ENCODE measurements around the gene SHFL.

Gene SHFL

GRCh38 chr19:10070730-10071446 is 15.2 kb upstream of the SHFL start:
- in situ Hi-C loops (cut with MboI; ENCODE audit: low sequenced_read_pairs, unreplicated experiment), result no loop called here
- no peak for TF ChIP-seq CTCF (IDR thresholded peaks at IDR 0.05; ENCODE audit: borderline replicate concordance, control extremely low read depth, extremely low read depth, insufficient read depth, missing control alignments)
- DNase-seq (ENCODE audit: low spot score), result no peak

GRCh38 chr19:10074153-10074552 is 12.0 kb upstream of the SHFL start:
- TF ChIP-seq CTCF (IDR thresholded peaks at IDR 0.05; ENCODE audit: borderline replicate concordance, control extremely low read depth, extremely low read depth, insufficient read depth, missing control alignments), result no peak
- in situ Hi-C loops (cut with MboI; ENCODE audit: low sequenced_read_pairs, unreplicated experiment), result no loop called here
- peak; percentile 51 for DNase-seq (ENCODE audit: low spot score)

- in situ Hi-C loops (cut with MboI; ENCODE audit: low sequenced_read_pairs, unreplicated experiment), result no loop called here
- TF ChIP-seq CTCF (IDR thresholded peaks at IDR 0.05; ENCODE audit: borderline replicate concordance, control extremely low read depth, extremely low read depth, insufficient read depth, missing control alignments), result no peak
- DNase-seq (ENCODE audit: low spot score), result no peak
Measured at GRCh38 chr19:10076535-10076934, 9.6 kb upstream of the SHFL start.

GRCh38 chr19:10078329-10078728 is 7.8 kb upstream of the SHFL start:
- no peak for DNase-seq (ENCODE audit: low spot score)
- in situ Hi-C loops (cut with MboI; ENCODE audit: low sequenced_read_pairs, unreplicated experiment), result no loop called here
- no peak for TF ChIP-seq CTCF (IDR thresholded peaks at IDR 0.05; ENCODE audit: borderline replicate concordance, control extremely low read depth, extremely low read depth, insufficient read depth, missing control alignments)

GRCh38 chr19:10079031-10079453 is 7.1 kb upstream of the SHFL start:
- DNase-seq (ENCODE audit: low spot score), result no peak
- in situ Hi-C loops (cut with MboI; ENCODE audit: low sequenced_read_pairs, unreplicated experiment), result no loop called here
- TF ChIP-seq CTCF (IDR thresholded peaks at IDR 0.05; ENCODE audit: borderline replicate concordance, control extremely low read depth, extremely low read depth, insufficient read depth, missing control alignments), result no peak

- in situ Hi-C loops (cut with MboI; ENCODE audit: low sequenced_read_pairs, unreplicated experiment), result no loop called here
- DNase-seq (ENCODE audit: low spot score), result no peak
- TF ChIP-seq CTCF (IDR thresholded peaks at IDR 0.05; ENCODE audit: borderline replicate concordance, control extremely low read depth, extremely low read depth, insufficient read depth, missing control alignments), result no peak
Measured at GRCh38 chr19:10083911-10084310, 2.2 kb upstream of the SHFL start.

Measured in GM13976 (cell line).